LoVo (cell line): ENCODE measurements around the gene MYBPC2.

Source experiments
- DNase-seq: peaks from one replicate; pipeline ENCODE4 v3.0.0-alpha.2; 2016; ENCODE audit warnings: low spot score

MYBPC2 gene

DNA sequence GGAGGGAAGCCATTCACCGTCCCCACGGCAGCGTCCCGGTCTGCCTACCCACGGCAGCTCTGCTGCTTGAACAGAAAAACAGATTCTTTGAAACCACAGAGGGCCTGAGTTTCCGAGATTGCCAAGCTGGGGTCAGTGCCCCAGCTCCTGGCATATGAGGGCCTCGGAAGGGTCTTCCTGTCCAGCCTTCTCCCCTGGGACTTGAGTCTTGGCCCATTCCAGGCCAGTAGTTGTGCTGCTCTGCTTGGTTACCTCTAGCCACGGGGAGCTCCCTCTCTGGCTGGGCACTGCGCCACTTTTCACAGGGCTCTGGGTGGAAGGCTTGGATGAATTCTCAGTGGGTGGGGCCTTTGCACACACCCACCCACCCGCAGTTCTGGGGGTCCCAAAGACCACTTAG, 22.6 kb upstream of the MYBPC2 start:
- DNase-seq: no peak

GRCh38 chr19:50412419-50412818, 20.3 kb upstream of the MYBPC2 start:
- DNase-seq: no peak

DNA sequence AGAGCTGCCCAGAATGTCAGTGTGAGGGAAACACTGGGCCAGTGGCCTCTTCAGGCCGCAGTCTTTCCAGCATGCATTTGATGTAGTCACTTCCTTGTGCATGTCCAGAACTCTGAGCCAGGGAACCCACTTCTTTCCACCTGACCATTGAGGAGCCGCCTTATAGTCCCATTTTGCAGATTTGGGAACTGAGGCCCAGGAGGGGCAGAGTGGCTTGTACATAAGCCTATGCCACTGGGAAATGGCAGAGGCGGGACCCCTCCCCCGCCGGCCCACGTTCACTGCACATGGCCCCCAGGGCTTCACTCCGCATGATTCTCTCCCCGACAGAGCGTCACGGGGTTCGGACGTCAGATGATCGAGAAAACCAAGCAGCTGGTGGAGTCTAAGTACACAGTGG, 19.6 kb upstream of the MYBPC2 start:
- no peak for DNase-seq

DNA sequence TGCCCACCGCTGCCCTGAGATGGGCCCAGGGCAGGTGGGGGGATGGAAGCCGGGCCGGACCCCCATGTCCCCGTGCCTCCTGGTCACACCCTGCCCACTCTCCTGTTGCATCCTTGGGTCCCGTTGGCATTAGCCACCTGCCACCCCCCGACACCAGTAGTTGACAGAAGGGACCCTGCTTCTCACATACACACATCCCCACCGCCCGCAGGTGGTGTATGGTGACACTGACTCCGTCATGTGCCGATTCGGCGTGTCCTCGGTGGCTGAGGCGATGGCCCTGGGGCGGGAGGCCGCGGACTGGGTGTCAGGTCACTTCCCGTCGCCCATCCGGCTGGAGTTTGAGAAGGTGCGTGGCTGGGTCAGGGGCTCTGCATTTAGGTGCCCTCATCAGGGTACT, 19.2 kb upstream of the MYBPC2 start:
- DNase-seq: no peak

DNA sequence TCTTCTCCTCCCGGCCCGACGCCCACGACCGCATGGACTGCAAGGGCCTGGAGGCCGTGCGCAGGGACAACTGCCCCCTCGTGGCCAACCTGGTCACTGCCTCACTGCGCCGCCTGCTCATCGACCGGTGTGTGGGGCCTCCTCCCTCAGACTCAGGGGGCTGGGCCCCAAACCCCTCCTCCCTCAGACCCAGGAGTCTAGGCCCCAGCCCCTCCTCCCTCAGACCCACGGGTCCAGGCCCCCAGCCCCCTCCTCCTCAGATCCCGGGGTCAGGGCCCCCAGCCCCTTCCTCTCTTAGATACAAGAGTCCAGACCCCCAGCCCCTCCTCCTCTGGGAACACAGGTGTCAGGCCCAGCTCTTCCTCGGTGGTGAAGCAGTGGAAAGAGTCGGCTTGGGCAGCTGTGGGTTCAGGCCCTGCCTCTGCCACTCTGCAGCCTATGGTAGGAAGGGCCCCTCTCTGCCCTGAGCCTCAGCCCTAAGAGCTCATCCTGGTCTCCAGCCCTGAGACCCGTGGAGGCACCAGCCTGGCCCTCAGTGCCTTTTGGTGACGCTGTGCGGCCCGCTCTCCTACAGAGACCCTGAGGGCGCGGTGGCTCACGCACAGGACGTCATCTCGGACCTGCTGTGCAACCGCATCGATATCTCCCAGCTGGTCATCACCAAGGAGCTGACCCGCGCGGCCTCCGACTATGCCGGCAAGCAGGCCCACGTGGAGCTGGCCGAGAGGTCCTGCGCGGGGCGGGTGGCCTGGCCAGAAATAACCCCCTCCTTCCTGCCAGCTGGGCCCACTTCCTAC, 17.6 kb upstream of the MYBPC2 start:
- DNase-seq: peak; percentile 6

DNA sequence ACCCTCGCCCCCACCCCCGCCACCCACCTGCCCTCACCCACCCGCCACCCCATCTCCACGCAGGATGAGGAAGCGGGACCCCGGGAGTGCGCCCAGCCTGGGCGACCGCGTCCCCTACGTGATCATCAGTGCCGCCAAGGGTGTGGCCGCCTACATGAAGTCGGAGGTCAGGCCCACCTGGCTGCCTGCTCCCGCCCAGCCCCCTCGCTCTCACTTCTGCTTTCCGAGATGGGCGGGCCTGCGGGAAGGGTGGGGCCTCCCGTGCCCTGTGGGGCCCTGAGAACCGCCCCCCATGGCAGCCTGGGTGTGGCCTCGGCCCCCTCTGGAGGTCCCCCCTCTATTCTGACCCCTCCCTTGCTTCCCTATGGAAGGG, 17.0 kb upstream of the MYBPC2 start:
- DNase-seq: no peak

DNA sequence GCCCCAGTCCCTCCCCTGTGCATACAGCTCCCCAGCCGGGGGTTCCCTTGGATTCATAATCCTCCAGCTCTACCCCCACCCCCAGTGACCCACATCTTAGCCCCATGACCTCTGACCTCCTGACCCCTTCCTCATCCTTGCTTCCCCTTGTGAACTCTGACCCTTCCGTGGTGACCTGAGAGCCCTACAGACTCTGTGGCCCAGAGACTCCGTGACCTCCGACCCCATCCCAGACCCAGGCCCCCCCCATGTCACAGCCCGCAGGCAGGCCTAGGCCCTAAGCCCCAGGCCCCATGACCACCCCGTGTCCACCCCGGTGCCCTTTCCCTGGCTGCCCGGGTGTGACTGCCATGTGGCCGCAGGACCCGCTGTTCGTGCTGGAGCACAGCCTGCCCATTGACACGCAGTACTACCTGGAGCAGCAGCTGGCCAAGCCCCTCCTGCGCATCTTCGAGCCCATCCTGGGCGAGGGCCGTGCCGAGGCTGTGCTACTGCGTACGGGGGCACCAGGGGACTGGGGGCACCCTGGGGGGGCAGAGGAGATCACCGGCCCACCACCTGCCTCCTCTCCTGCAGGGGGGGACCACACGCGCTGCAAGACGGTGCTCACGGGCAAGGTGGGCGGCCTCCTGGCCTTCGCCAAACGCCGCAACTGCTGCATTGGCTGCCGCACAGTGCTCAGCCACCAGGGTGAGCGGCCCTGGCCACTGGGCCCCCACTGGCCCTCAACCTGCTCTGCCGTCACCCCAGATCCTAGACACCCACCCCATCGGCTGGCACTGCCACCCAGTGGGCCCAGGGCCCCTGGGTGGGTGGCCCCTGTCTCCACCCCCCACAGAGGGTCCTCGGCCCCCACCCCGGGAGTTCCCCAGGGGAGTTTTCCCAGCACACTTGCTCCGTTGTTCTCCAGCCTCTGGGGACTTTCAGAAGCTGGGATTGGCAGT, 16.4 kb upstream of the MYBPC2 start:
- no peak for DNase-seq

- DNase-seq: no peak
These were observed 15.3 kb upstream of the MYBPC2 start for GRCh38 chr19:50417111-50418081.

DNA sequence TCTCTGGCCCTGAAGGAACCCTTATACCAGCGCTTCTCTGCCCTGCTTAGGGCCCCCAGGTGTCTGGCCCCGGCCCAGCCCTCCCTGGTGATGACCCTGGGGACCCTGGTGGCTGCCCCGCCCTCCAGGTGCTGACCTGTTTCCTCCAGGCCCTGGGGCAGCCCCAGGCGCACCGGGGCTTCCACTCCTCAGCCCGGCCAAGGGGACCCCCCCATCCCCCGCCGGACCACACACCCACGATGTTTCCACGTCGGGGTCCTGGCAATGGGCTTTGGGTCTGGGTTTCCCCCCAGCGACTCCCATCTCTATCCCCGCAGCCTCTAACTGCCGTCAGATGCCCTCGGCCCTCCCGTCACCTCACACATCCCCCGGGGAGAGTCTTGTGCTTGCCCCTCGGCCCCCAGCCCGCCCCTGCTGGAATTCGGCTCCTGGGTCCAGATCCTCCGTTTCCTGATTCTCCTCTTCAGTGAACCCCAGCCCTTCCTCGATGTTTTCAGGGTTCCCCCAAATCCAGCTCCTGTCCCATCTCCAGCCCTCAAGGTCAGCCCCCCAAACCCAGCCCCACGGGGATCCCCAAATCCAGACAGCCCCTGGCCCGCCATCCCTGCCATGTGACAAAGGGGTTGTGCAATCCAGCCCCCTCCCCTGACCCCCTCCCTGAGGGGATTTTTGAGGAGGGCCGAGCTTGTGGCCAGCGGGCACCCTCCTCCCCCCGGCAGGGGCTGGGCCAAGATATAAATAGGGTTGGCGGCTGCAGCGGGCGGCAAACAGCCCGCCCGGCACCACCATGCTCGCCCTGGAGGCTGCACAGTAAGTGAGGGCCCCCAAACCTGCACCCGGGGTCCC, 14.3 kb upstream of the MYBPC2 start, which contains the start of gene SPIB:
Gene SPIB (plus strand): TSS at position 763 of the 846 bp plus-strand sequence. CDS start 25 bp downstream, at position 788.
- no peak for DNase-seq

DNA sequence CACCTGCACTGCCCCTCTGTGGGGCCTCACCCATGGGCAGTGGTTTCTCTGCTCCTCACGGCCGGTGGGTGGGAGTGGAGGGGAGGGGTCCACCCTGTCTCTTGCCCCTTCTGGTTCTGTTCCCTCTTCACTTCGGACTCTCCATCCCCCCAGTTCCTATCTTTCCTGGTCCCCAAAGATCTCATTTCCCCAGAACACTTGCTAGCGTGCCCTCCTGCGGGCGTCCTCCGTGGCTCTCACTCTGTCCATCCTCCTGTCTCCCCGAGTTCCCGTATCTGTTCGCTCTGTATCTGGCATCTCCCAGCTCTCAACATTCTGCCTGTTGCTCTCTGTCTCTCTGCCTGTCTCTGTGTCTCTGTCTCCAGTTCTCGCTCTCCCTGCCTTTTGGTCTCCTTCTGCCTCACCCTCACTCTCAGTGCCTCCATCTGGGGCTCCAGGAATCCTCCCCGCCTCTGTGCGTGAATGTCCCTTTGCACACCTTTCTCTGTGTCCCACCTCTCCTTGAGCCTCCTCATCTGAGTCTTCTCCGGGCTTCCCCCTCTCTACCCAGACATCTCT, 13.6 kb upstream of the MYBPC2 start:
- DNase-seq: no peak

DNA sequence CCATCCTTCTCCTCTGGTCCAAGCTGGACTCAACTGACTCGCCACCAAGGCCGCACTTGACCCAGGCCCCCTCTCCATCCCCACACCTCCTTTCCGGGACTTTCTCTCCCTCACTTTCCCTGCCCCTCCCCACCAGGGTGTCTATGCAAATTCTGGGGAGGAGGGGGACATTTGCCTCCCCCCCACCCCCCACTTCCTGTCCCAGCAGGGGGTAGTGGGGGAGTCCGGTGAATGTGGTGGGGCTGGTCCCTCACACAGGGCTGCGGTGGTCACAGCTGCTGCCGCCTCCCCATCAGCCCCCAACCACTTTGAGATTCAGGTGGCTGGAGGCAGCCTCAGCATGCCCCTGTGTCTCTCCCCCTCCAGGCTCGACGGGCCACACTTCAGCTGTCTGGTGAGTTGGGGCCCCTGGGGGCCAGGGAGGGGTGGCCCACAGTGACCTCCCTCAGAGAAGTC, 13.1 kb upstream of the MYBPC2 start:
- no peak for DNase-seq

- no peak for DNase-seq
These were observed 12.6 kb upstream of the MYBPC2 start for GRCh38 chr19:50420127-50420526.

DNA sequence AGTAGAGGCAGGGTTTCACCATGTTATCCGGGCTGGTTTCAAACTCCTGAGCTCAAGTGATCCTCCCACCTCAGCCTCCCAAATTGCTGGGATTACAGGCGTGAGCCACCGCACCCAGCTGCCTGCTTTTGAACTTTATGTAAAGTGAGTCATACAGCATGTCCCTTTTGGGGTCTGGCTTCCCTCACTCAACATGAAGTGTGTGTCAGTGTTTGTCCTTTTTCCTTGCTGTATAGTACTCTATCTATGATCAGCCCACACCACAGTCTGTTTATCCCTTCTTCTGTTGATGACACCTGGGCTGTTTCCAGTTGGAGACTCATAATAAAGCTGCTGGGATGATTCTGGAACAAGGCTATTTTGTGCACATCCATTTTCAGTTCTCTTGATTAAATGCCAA, 11.9 kb upstream of the MYBPC2 start:
- DNase-seq: no peak

DNA sequence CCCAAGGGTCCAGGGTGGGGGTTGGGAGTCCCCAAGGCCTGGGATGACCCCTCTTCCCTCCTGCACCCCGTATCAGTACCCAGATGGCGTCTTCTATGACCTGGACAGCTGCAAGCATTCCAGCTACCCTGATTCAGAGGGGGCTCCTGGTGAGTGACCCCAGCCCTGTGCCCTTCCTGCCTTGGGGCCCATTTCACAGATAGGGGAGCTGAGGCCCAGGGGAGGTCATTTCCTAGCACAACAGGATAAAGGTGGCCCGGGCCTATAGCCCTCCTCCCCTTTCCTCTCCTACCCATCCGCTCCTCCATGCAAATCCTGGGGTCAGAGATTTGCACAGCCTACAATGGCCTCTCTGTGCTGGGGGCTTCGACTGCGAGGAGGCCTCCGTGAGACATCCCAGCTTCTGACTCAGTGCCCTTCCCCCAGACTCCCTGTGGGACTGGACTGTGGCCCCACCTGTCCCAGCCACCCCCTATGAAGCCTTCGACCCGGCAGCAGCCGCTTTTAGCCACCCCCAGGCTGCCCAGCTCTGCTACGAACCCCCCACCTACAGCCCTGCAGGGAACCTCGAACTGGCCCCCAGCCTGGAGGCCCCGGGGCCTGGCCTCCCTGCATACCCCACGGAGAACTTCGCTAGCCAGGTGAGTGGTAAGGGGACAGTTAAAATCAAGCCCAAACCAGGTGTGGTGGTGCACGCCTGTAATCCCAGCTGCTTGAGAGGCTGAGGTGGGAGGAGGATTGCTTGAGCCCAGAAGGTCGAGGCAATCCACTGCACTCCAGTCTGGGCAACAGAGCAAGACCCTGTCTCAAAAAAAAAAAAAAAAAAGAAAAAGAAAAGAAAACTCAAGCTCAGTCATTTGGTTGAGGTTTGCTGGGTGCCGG, 10.1 kb upstream of the MYBPC2 start:
- no peak for DNase-seq

DNA sequence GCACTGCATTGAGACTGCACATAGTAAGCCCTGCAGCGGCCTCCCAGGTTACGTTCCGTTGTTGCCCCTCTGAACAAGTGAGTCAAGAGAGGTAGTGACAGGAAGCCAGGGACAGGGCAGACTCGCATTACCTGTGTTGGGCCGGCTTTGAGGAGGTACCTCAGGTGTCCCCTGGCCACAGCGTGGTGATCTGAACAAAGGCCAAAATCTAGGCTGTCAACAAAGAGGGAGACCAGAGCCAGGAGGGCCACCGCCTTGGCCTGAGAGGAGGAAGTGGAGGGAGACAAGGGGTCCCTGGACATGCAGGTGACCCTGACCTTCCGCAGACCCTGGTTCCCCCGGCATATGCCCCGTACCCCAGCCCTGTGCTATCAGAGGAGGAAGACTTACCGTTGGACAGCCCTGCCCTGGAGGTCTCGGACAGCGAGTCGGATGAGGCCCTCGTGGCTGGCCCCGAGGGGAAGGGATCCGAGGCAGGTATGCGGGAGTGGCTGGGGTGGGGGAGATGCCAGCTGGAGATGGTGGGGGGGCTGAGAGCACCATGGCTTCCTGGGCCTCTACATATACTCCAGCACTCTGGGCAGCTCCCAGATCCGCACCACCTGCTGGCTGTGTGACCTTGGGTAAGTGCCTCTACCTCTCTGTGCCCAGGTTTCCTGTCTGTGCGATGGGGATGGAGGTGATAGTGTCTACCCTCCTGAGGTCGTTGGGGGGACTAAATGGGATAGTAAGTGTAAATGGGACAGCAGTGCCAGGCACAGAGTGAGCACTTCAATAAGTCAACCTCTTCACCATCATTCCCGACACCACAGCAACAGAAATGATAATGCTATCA, 9.2 kb upstream of the MYBPC2 start:
- DNase-seq: no peak

- no peak for DNase-seq
These were observed 7.1 kb upstream of the MYBPC2 start for GRCh38 chr19:50425581-50425980.

- DNase-seq: no peak
These were observed 5.3 kb upstream of the MYBPC2 start for GRCh38 chr19:50427318-50427925.

- DNase-seq: no peak
These were observed 4.7 kb upstream of the MYBPC2 start for GRCh38 chr19:50427997-50428425.
